GM13977 (cell line): ENCODE data around the gene KCNN1.

Experiments
- DNase-seq: peaks from one replicate; pipeline ENCODE4 v3.0.0; 2012; ENCODE audit warnings: low spot score
- CTCF ChIP-seq: IDR thresholded peaks from 2 replicates; pipeline ENCODE4 v1.5.1; 2012; ENCODE audit warnings: mild to moderate bottlenecking, control low read depth; ENCODE audit not compliant: insufficient read depth; ENCODE audit errors: extremely low read depth, missing control alignments
- in situ Hi-C: fragments of 300-500 bp; cut with MboI; formaldehyde crosslinking; loops from one replicate; pipeline ENCODE4 v1.12.0; 2022; ENCODE audit warnings: low sequenced_read_pairs, low pct_unique_long_range_greater_than_20kb, mixed read lengths, inconsistent platforms; ENCODE audit not compliant: unreplicated experiment

The KCNN1 gene

GRCh38 chr19:17946965-17947784 lies 19.7 kb upstream of the KCNN1 start:
- DNase-seq: peak; percentile 81
- in situ Hi-C loops: loop anchor here (25.0 kb wide), 1 partner anchor 115 kb away; no protein-coding TSS in a partner anchor
- no peak for TF ChIP-seq CTCF

GRCh38 chr19:17947815-17948513 lies 18.9 kb upstream of the KCNN1 start:
- TF ChIP-seq CTCF: no peak
- DNase-seq: peak; percentile 100
- in situ Hi-C loops: loop anchor here (25.0 kb wide), 1 partner anchor 114 kb away; no protein-coding TSS in a partner anchor

- TF ChIP-seq CTCF: no peak
- no peak for DNase-seq
- in situ Hi-C loops: loop anchor here (25.0 kb wide), 1 partner anchor 114 kb away; no protein-coding TSS in a partner anchor
These were observed 18.4 kb upstream of the KCNN1 start for GRCh38 chr19:17948514-17948900.

- peak; percentile 57 for DNase-seq
- no peak for TF ChIP-seq CTCF
- in situ Hi-C loops: loop anchor here (25.0 kb wide), 1 partner anchor 113 kb away; no protein-coding TSS in a partner anchor
These were observed 17.7 kb upstream of the KCNN1 start for GRCh38 chr19:17948931-17949930.

GRCh38 chr19:17949956-17950309 lies 17.0 kb upstream of the KCNN1 start:
- no peak for DNase-seq
- in situ Hi-C loops: loop anchor here (25.0 kb wide), 1 partner anchor 112 kb away; no protein-coding TSS in a partner anchor
- no peak for TF ChIP-seq CTCF
